ENCODE results near the gene PRRX2.

- TF ChIP-seq CTCF (IDR thresholded peaks at IDR 0.05) (no peak), ZFX (IDR thresholded peaks at IDR 0.05; ENCODE audit: borderline replicate concordance) (no peak)
These were observed 7.3 kb downstream of the PRRX2 start for GRCh38 chr9:129672702-129673101.
